ENCODE measurements around the gene ADAMTS19. TPM values are rescaled to one million over a fixed set of nuclear protein-coding genes. Genes with fewer than 3 reads are reported as not detected.

ADAMTS19 gene
- total and polyA plus RNA-seq, 2 experiments from 2014 or later, result not detected

GRCh38 chr5:129766798-129767197, 306.7 kb downstream of the ADAMTS19 start:
- no peak for TF ChIP-seq EZH2phosphoT487 (IDR thresholded peaks at IDR 0.05; ENCODE audit: insufficient read depth, low read depth)
- no peak for TF ChIP-seq EZH2 (IDR thresholded peaks at IDR 0.05; ENCODE audit: insufficient read depth, poor library complexity, severe bottlenecking)
- H4K20me1 ChIP-seq (ENCODE audit: insufficient read depth), result no peaks in the 10 kb centered on the region
- H3K4me1 ChIP-seq (ENCODE audit: insufficient read depth), result no peaks in the 10 kb centered on the region
- H3K27me3 ChIP-seq (replicated peaks; ENCODE audit: insufficient read depth), result no peaks in the 10 kb centered on the region
- DNase-seq, result no peak
- no peaks in the 10 kb centered on the region for H3K9me3 ChIP-seq (ENCODE audit: low read depth)
- H3K9me2 ChIP-seq (ENCODE audit: insufficient read depth), result no peaks in the 10 kb centered on the region
- H3K4me2 ChIP-seq (ENCODE audit: unreplicated experiment), result no peak overlapping the region
- no peaks in the 10 kb centered on the region for H3F3A ChIP-seq (ENCODE audit: insufficient read depth)
- H3K79me2 ChIP-seq (ENCODE audit: insufficient read depth), result no peaks in the 10 kb centered on the region
- H3K4me3 ChIP-seq, result no peak overlapping the region
- no peak overlapping the region for H3K9ac ChIP-seq
- no peak overlapping the region for H3K27ac ChIP-seq
- H3K36me3 ChIP-seq (ENCODE audit: low read depth), result no peaks in the 10 kb centered on the region
- H2AFZ ChIP-seq, result no peak overlapping the region
- in situ Hi-C loops (cut with MboI), result loop anchor here (10.0 to 25.0 kb wide), 2 partner anchors 852 to 1554 kb away; no protein-coding TSS in a partner anchor
- 33 to 38% methylated on average over 2 of the region's 2 CpGs for WGBS, 2 experiments (ENCODE audit: low coverage in 1 of 2, low lambda C conversion rate in 2 of 2, missing lambda C conversion rate in 2 of 2)

- H3K4me1 ChIP-seq (ENCODE audit: insufficient read depth), result no peaks in the 10 kb centered on the region
- in situ Hi-C loops (cut with MboI), result loop anchor here (10.0 to 25.0 kb wide), 2 partner anchors 853 to 1556 kb away; no protein-coding TSS in a partner anchor
- no peaks in the 10 kb centered on the region for H3K27me3 ChIP-seq (replicated peaks; ENCODE audit: insufficient read depth)
- H3K9me3 ChIP-seq (ENCODE audit: low read depth), result no peaks in the 10 kb centered on the region
- H3K79me2 ChIP-seq (ENCODE audit: insufficient read depth), result no peaks in the 10 kb centered on the region
- H3K9me2 ChIP-seq (ENCODE audit: insufficient read depth), result no peaks in the 10 kb centered on the region
- WGBS, 2 experiments (ENCODE audit: low coverage in 1 of 2, low lambda C conversion rate in 2 of 2, missing lambda C conversion rate in 2 of 2), result 1 to 5% methylated on average over 3 of the region's 3 CpGs
- no peaks in the 10 kb centered on the region for H3F3A ChIP-seq (ENCODE audit: insufficient read depth)
- no peak overlapping the region for H3K9ac ChIP-seq
- no peak for TF ChIP-seq EZH2 (IDR thresholded peaks at IDR 0.05; ENCODE audit: insufficient read depth, poor library complexity, severe bottlenecking)
- TF ChIP-seq EZH2phosphoT487 (IDR thresholded peaks at IDR 0.05; ENCODE audit: insufficient read depth, low read depth), result no peak
- peak; percentile 91 for DNase-seq
- no peak overlapping the region for H2AFZ ChIP-seq
- H3K4me2 ChIP-seq (ENCODE audit: unreplicated experiment), result no peak overlapping the region
- H3K4me3 ChIP-seq, result no peak overlapping the region
- H4K20me1 ChIP-seq (ENCODE audit: insufficient read depth), result no peaks in the 10 kb centered on the region
- H3K27ac ChIP-seq, result no peak overlapping the region
- H3K36me3 ChIP-seq (ENCODE audit: low read depth), result no peaks in the 10 kb centered on the region
Measured at GRCh38 chr5:129767927-129768380, 307.9 kb downstream of the ADAMTS19 start.

GRCh38 chr5:129768735-129769134, 308.6 kb downstream of the ADAMTS19 start:
- Histone ChIP-seq H3K27me3 (replicated peaks; ENCODE audit: insufficient read depth) (no peaks in the 10 kb centered on the region), H3K4me2 (ENCODE audit: unreplicated experiment) (no peak overlapping the region), H3K36me3 (ENCODE audit: low read depth) (no peaks in the 10 kb centered on the region), H3K79me2 (ENCODE audit: insufficient read depth) (no peaks in the 10 kb centered on the region), H3K9me3 (ENCODE audit: low read depth) (no peaks in the 10 kb centered on the region), H3K4me1 (ENCODE audit: insufficient read depth) (no peaks in the 10 kb centered on the region), H3K4me3 (no peak overlapping the region), H4K20me1 (ENCODE audit: insufficient read depth) (no peaks in the 10 kb centered on the region), H3F3A (ENCODE audit: insufficient read depth) (no peaks in the 10 kb centered on the region), H3K9me2 (ENCODE audit: insufficient read depth) (no peaks in the 10 kb centered on the region), H3K9ac (no peak overlapping the region), H3K27ac (no peak overlapping the region), H2AFZ (no peak overlapping the region)
- in situ Hi-C loops (cut with MboI), result loop anchor here (10.0 to 25.0 kb wide), 2 partner anchors 854 to 1556 kb away; no protein-coding TSS in a partner anchor
- no peak for TF ChIP-seq EZH2 (IDR thresholded peaks at IDR 0.05; ENCODE audit: insufficient read depth, poor library complexity, severe bottlenecking)
- TF ChIP-seq EZH2phosphoT487 (IDR thresholded peaks at IDR 0.05; ENCODE audit: insufficient read depth, low read depth), result no peak
- DNase-seq, result no peak
- WGBS, 2 experiments (ENCODE audit: low coverage in 1 of 2, low lambda C conversion rate in 2 of 2, missing lambda C conversion rate in 2 of 2), result 80 to 88% methylated on average over 6 of the region's 6 CpGs

GRCh38 chr5:129770024-129770820, 310.1 kb downstream of the ADAMTS19 start:
- in situ Hi-C loops (cut with MboI), result loop anchor here (25.0 kb wide), 1 partner anchor 1558 kb away; no protein-coding TSS in a partner anchor
- no peak for DNase-seq
- WGBS, 2 experiments (ENCODE audit: low coverage in 1 of 2, low lambda C conversion rate in 2 of 2, missing lambda C conversion rate in 2 of 2), result 36 to 45% methylated on average over 5 of the region's 5 CpGs
- H3K4me2 ChIP-seq (ENCODE audit: unreplicated experiment), result no peak overlapping the region
- no peak overlapping the region for H2AFZ ChIP-seq
- no peaks in the 10 kb centered on the region for H3K4me1 ChIP-seq (ENCODE audit: insufficient read depth)
- H3K27me3 ChIP-seq (replicated peaks; ENCODE audit: insufficient read depth), result no peaks in the 10 kb centered on the region
- H3K9me3 ChIP-seq (ENCODE audit: low read depth), result no peaks in the 10 kb centered on the region
- no peaks in the 10 kb centered on the region for H3K79me2 ChIP-seq (ENCODE audit: insufficient read depth)
- no peaks in the 10 kb centered on the region for H3F3A ChIP-seq (ENCODE audit: insufficient read depth)
- H3K27ac ChIP-seq, result no peak overlapping the region
- TF ChIP-seq EZH2phosphoT487 (IDR thresholded peaks at IDR 0.05; ENCODE audit: insufficient read depth, low read depth), result no peak
- no peak overlapping the region for H3K4me3 ChIP-seq
- H3K9ac ChIP-seq, result no peak overlapping the region
- H4K20me1 ChIP-seq (ENCODE audit: insufficient read depth), result no peaks in the 10 kb centered on the region
- no peaks in the 10 kb centered on the region for H3K9me2 ChIP-seq (ENCODE audit: insufficient read depth)
- H3K36me3 ChIP-seq (ENCODE audit: low read depth), result no peaks in the 10 kb centered on the region
